Smooth muscle cell (in vitro differentiated cells): ENCODE data around the gene MAN1C1. TPM values are rescaled to one million over a fixed set of nuclear protein-coding genes. Genes with fewer than 3 reads are reported as not detected.

Experiments
- DNase-seq: peaks from one replicate; lab custom pipeline; 2025; ENCODE audit not compliant: unreplicated experiment; lab: John Stamatoyannopoulos, UW
- H2AFZ ChIP-seq: fragments of 200-600 bp; sonication (generic); 2 replicates; pipeline ENCODE4 v1.6.0; 2016; ENCODE audit warnings: antibody characterized with exemption, low read depth, mild to moderate bottlenecking
- H3F3A ChIP-seq: fragments of 200-600 bp; sonication (generic); 2 replicates; pipeline ENCODE4 v1.6.0; 2017; ENCODE audit warnings: antibody characterized with exemption, low read depth
- H3K27ac ChIP-seq: fragments of 200-600 bp; sonication (generic); 2 replicates; pipeline ENCODE4 v1.5.1; 2016; ENCODE audit warnings: low read depth, mild to moderate bottlenecking
- H3K27me3 ChIP-seq: fragments of 200-600 bp; sonication (generic); 2 replicates; pipeline ENCODE4 v1.6.1; 2016; ENCODE audit warnings: low read depth, mild to moderate bottlenecking
- H3K36me3 ChIP-seq: fragments of 200-600 bp; sonication (generic); 2 replicates; pipeline ENCODE4 v1.5.1; 2016; ENCODE audit warnings: low read depth
- H3K4me1 ChIP-seq: fragments of 200-600 bp; sonication (generic); 2 replicates; pipeline ENCODE4 v1.5.1; 2016; ENCODE audit warnings: low read depth
- H3K4me2 ChIP-seq: fragments of 200-600 bp; sonication (generic); 2 replicates; pipeline ENCODE4 v1.6.0; 2016; ENCODE audit warnings: mild to moderate bottlenecking
- H3K4me3 ChIP-seq: fragments of 200-600 bp; sonication (generic); 2 replicates; pipeline ENCODE4 v1.5.1; 2016; ENCODE audit warnings: mild to moderate bottlenecking
- H3K79me2 ChIP-seq: fragments of 200-600 bp; sonication (generic); 2 replicates; pipeline ENCODE4 v1.6.0; 2016; ENCODE audit warnings: low read depth, mild to moderate bottlenecking
- H3K9ac ChIP-seq: fragments of 200-600 bp; sonication (generic); 2 replicates; pipeline ENCODE4 v1.6.0; 2016; ENCODE audit warnings: low read depth
- H3K9me3 ChIP-seq: fragments of 200-600 bp; sonication (generic); replicated peaks from 2 replicates; pipeline ENCODE4 v1.5.1; 2016; ENCODE audit warnings: low read depth
- H4K20me1 ChIP-seq: fragments of 200-600 bp; sonication (generic); 2 replicates; pipeline ENCODE4 v1.6.0; 2016; ENCODE audit warnings: low read depth
- WGBS: methylation state at CpG from one replicate; pipeline ENCODE4 v1.1.7; 2016; ENCODE audit warnings: low lambda C conversion rate; 5-methylcytosine and 5-hydroxymethylcytosine counted together
- polyA plus RNA-seq: library from polyadenylated mRNA; unstranded; fragments of >200 nt; fragmentation: Nextera tagmentation; extraction: Ambion mirVana; gene quantifications from 2 replicates; pipeline ENCODE4 v1.2.1, GENCODE V29; 2016
- total RNA-seq: library from RNA; depleted of rRNA; stranded (reverse); fragments of >200 nt; gene quantifications from 2 replicates; pipeline ENCODE4 v1.2.3, GENCODE V29; 2014
- TF ChIP-seq, protein P1 (sequence below): fragments of 200-600 bp; sonication (generic); IDR thresholded peaks from 2 replicates; pipeline ENCODE4 v1.5.1; 2017; ENCODE audit warnings: borderline replicate concordance, mild to moderate bottlenecking, antibody characterized with exemption; ENCODE audit not compliant: insufficient read depth, poor library complexity, severe bottlenecking

The MAN1C1 gene
- total and polyA plus RNA-seq, 2 experiments from 2014 or later = 4.4 to 10.5 TPM

DNA sequence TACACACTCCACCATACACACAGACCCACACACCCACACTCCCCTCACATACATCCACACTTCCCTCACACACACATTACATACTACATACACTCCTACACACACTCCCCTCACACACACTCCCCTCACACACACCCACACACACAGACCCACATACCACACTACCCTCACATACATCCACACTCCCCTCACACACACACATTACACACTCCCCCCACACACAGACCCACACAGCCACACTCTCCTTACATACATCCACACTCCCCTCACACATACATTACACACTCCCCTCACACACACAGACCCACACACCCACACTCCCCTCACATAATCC, 150.8 kb downstream of the MAN1C1 start:
- Histone ChIP-seq H3K4me3 (no peak overlapping the region), H3F3A (peaks cover 5% of the 10 kb centered on the region), H3K9ac (no peak overlapping the region), H2AFZ (no peak overlapping the region), H4K20me1 (no peaks in the 10 kb centered on the region), H3K27ac (no peak overlapping the region), H3K9me3 (no peaks in the 10 kb centered on the region), H3K79me2 (no peaks in the 10 kb centered on the region), H3K4me2 (no peak overlapping the region), H3K36me3 (no peaks in the 10 kb centered on the region), H3K4me1 (peaks cover 28% of the 10 kb centered on the region), H3K27me3 (no peaks in the 10 kb centered on the region)
- no peak for DNase-seq
- TF ChIP-seq, protein P1, sequence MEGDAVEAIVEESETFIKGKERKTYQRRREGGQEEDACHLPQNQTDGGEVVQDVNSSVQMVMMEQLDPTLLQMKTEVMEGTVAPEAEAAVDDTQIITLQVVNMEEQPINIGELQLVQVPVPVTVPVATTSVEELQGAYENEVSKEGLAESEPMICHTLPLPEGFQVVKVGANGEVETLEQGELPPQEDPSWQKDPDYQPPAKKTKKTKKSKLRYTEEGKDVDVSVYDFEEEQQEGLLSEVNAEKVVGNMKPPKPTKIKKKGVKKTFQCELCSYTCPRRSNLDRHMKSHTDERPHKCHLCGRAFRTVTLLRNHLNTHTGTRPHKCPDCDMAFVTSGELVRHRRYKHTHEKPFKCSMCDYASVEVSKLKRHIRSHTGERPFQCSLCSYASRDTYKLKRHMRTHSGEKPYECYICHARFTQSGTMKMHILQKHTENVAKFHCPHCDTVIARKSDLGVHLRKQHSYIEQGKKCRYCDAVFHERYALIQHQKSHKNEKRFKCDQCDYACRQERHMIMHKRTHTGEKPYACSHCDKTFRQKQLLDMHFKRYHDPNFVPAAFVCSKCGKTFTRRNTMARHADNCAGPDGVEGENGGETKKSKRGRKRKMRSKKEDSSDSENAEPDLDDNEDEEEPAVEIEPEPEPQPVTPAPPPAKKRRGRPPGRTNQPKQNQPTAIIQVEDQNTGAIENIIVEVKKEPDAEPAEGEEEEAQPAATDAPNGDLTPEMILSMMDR = no peak

DNA sequence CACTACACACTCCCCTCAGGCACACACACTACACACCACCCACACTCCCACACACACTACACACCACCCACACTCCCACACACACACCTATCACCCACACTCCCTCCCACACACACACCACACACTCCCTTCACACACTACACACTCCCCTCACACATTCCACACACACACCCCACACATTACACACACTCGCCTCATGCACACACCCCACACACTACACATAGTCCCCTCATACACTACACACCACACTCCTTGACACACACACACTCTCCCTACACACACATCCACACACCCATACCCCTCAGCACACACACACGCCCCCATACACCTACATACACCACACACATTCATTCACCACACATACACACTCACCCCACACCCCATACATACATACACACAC, 152.4 kb downstream of the MAN1C1 start:
- Histone ChIP-seq H4K20me1 (no peaks in the 10 kb centered on the region), H3F3A (peaks cover 6% of the 10 kb centered on the region), H3K27ac (no peak overlapping the region), H3K9me3 (no peaks in the 10 kb centered on the region), H2AFZ (no peak overlapping the region), H3K4me2 (no peak overlapping the region), H3K36me3 (no peaks in the 10 kb centered on the region), H3K4me3 (no peak overlapping the region), H3K4me1 (peaks cover 28% of the 10 kb centered on the region), H3K79me2 (no peaks in the 10 kb centered on the region), H3K27me3 (no peaks in the 10 kb centered on the region), H3K9ac (no peak overlapping the region)
- 100% methylated on average over 2 of the region's 2 CpGs for WGBS
- TF ChIP-seq, protein P1 = no peak
- no peak for DNase-seq

DNA sequence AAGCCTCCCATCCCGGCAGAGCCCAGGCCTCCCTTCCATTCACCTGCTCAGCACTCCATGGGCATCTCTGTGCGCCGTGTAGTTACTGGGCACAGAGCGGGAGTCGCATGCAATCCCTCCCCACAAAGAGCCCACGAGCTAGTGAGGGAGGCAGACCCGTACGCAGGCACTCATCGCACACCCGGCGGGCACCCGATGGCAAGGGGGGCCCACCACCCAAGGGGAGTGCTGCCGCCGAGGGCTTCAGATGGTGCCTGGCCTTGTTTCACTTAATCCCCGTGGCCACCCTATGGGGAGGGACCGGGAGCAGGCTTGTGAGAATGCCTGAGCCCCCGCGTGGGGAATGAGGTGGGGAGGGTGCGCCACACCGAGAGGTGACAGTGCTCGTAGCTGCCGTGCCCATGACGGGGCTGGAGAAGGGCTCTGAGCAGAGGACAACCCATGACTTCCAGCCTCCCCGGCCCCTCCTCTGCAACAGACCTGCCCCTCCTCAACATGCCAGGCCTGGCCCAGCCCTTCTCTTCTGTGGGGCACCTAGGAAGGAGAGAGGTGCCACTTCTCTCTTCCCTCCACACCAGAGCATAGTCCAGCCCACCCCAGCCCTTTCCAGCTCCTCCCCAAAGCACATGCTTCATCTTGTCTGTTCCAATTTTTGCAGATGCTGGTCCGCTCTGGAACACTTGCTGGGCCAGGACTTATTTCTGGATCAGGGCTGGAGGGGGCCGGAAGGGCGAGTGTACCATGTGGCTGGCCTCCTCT, 153.2 kb downstream of the MAN1C1 start:
- Histone ChIP-seq H3K4me2 (no peak overlapping the region), H3K79me2 (no peaks in the 10 kb centered on the region), H3K9ac (no peak overlapping the region), H4K20me1 (no peaks in the 10 kb centered on the region), H3K4me1 (peaks cover 28% of the 10 kb centered on the region), H3K9me3 (no peaks in the 10 kb centered on the region), H3F3A (peaks cover 10% of the 10 kb centered on the region), H3K36me3 (no peaks in the 10 kb centered on the region), H3K27me3 (no peaks in the 10 kb centered on the region), H3K27ac (no peak overlapping the region), H3K4me3 (no peak overlapping the region), H2AFZ (no peak overlapping the region)
- WGBS = 95% methylated on average over 23 of the region's 27 CpGs
- TF ChIP-seq, protein P1 = no peak
- DNase-seq = no peak
